H9 (cell line): ENCODE data around the gene PHKA2. TPM values are rescaled to one million over a fixed set of nuclear protein-coding genes. Genes with fewer than 3 reads are reported as not detected.

Source experiments
- DNase-seq: peaks from one replicate; pipeline ENCODE4 v3.0.0-alpha.2; 2017
- H2AFZ ChIP-seq: one replicate; pipeline ENCODE4 v1.6.1; 2013; ENCODE audit warnings: mild to moderate bottlenecking, low read length, control low read depth, moderate library complexity
- H2AK5ac ChIP-seq: 2 replicates; pipeline ENCODE4 v1.6.1; 2013; ENCODE audit warnings: low read length, control low read depth, mixed read lengths; ENCODE audit not compliant: insufficient read length
- H2BK120ac ChIP-seq: one replicate; pipeline ENCODE4 v1.6.1; 2013; ENCODE audit warnings: low read depth, mild to moderate bottlenecking, low read length, control low read depth, inconsistent platforms; ENCODE audit not compliant: poor library complexity, severe bottlenecking
- H2BK12ac ChIP-seq: 2 replicates; pipeline ENCODE4 v1.6.1; 2013; ENCODE audit warnings: low read length, control low read depth, mixed read lengths, low read depth; ENCODE audit not compliant: insufficient read length
- H2BK15ac ChIP-seq: 2 replicates; pipeline ENCODE4 v1.6.1; 2013; ENCODE audit warnings: low read depth, low read length, control low read depth
- H2BK20ac ChIP-seq: one replicate; pipeline ENCODE4 v1.6.1; 2013; ENCODE audit warnings: low read depth, mild to moderate bottlenecking, low read length, control low read depth, inconsistent platforms; ENCODE audit not compliant: poor library complexity, severe bottlenecking
- H2BK5ac ChIP-seq: 2 replicates; pipeline ENCODE4 v1.6.1; 2013; ENCODE audit warnings: low read length, control low read depth, mixed read lengths; ENCODE audit not compliant: insufficient read length
- H3K14ac ChIP-seq: 2 replicates; pipeline ENCODE4 v1.6.1; 2013; ENCODE audit warnings: low read length, control low read depth; ENCODE audit not compliant: insufficient read depth
- H3K18ac ChIP-seq: 2 replicates; pipeline ENCODE4 v1.6.1; 2013; ENCODE audit warnings: low read depth, mild to moderate bottlenecking, mixed read lengths, low read length, control low read depth; ENCODE audit not compliant: insufficient read length
- H3K23ac ChIP-seq: 2 replicates; pipeline ENCODE4 v1.6.1; 2013; ENCODE audit warnings: low read length, control low read depth, mixed read lengths, low read depth; ENCODE audit not compliant: insufficient read length
- H3K23me2 ChIP-seq: 2 replicates; pipeline ENCODE4 v1.6.1; 2013; ENCODE audit warnings: low read depth, mild to moderate bottlenecking, mixed read lengths, low read length, control low read depth; ENCODE audit not compliant: insufficient read length, poor library complexity, severe bottlenecking
- H3K27ac ChIP-seq: 2 replicates; pipeline ENCODE4 v1.5.1; 2013; ENCODE audit warnings: low read length, control low read depth, mixed read lengths, low read depth; ENCODE audit not compliant: insufficient read length
- H3K27me3 ChIP-seq: 2 replicates; pipeline ENCODE4 v1.6.1; 2013; ENCODE audit warnings: low read length, control low read depth, inconsistent platforms; ENCODE audit not compliant: insufficient read depth
- H3K4ac ChIP-seq: 2 replicates; pipeline ENCODE4 v1.6.1; 2013; ENCODE audit warnings: low read depth, mild to moderate bottlenecking, control low read depth, inconsistent platforms, low read length, moderate library complexity
- H3K4me1 ChIP-seq: 2 replicates; pipeline ENCODE4 v1.6.1; 2013; ENCODE audit warnings: low read length, control low read depth, inconsistent platforms; ENCODE audit not compliant: insufficient read depth
- H3K4me2 ChIP-seq: 2 replicates; pipeline ENCODE4 v1.6.1; 2013; ENCODE audit warnings: low read length, control low read depth, mixed read lengths; ENCODE audit not compliant: insufficient read length, insufficient read depth
- H3K56ac ChIP-seq: 2 replicates; pipeline ENCODE4 v1.6.1; 2013; ENCODE audit warnings: low read depth, mild to moderate bottlenecking, mixed read lengths, low read length, control low read depth; ENCODE audit not compliant: insufficient read length
- H3K79me1 ChIP-seq: 2 replicates; pipeline ENCODE4 v1.6.1; 2013; ENCODE audit warnings: low read depth, mild to moderate bottlenecking, moderate library complexity, low read length, control low read depth, inconsistent platforms; ENCODE audit not compliant: insufficient read depth, poor library complexity, severe bottlenecking
- H3K79me2 ChIP-seq: 2 replicates; pipeline ENCODE4 v1.6.1; 2013; ENCODE audit warnings: low read length, control low read depth, inconsistent platforms; ENCODE audit not compliant: insufficient read depth
- H3K9ac ChIP-seq: 2 replicates; pipeline ENCODE4 v1.6.1; 2013; ENCODE audit warnings: low read length, control low read depth, mixed read lengths; ENCODE audit not compliant: insufficient read length; ENCODE audit errors: extremely low read depth
- H3K9me3 ChIP-seq: one replicate; pipeline ENCODE4 v1.6.1; 2013; ENCODE audit warnings: low read depth, low read length, inconsistent platforms; ENCODE audit not compliant: control insufficient read depth
- H3T11ph ChIP-seq: one replicate; pipeline ENCODE4 v1.6.1; 2013; ENCODE audit warnings: mild to moderate bottlenecking, low read length, control low read depth, inconsistent platforms
- H4K20me1 ChIP-seq: one replicate; pipeline ENCODE4 v1.6.1; 2013; ENCODE audit not compliant: control insufficient read depth, insufficient read length, insufficient read depth
- H4K5ac ChIP-seq: 2 replicates; pipeline ENCODE4 v1.6.1; 2013; ENCODE audit warnings: low read depth, mild to moderate bottlenecking, mixed read lengths, low read length, control low read depth; ENCODE audit not compliant: insufficient read length
- H4K8ac ChIP-seq: replicated peaks from 2 replicates; pipeline ENCODE4 v1.6.1; 2013; ENCODE audit warnings: low read length, control low read depth, mixed read lengths, low read depth; ENCODE audit not compliant: insufficient read length
- H4K91ac ChIP-seq: 2 replicates; pipeline ENCODE4 v1.6.1; 2013; ENCODE audit warnings: low read depth, mild to moderate bottlenecking, moderate library complexity, mixed read lengths, low read length, control low read depth; ENCODE audit not compliant: insufficient read length
- H3K27ac Mint-ChIP-seq, 3 experiments: 2 replicates in 2 of 3; 3 replicates in 1 of 3; pipeline ENCODE4 v1.8.0; 2020 to 2021; ENCODE audit warnings: mixed read lengths in 3 of 3, mild to moderate bottlenecking in 1 of 3, moderate library complexity in 1 of 3
- H3K27me3 Mint-ChIP-seq: 2 replicates; pipeline ENCODE4 v1.8.0; 2021; ENCODE audit warnings: low read depth, mild to moderate bottlenecking, moderate library complexity, mixed read lengths
- H3K36me3 Mint-ChIP-seq, 3 experiments: 2 replicates in 2 of 3; 3 replicates in 1 of 3; pipeline ENCODE4 v1.8.0; 2020 to 2021; ENCODE audit warnings: low read depth in 3 of 3, mixed read lengths in 3 of 3; ENCODE audit not compliant: insufficient read depth in 1 of 3
- H3K4me1 Mint-ChIP-seq, 2 experiments: 2 replicates each; pipeline ENCODE4 v1.8.0; 2020; ENCODE audit warnings: mixed read lengths in 2 of 2
- H3K4me3 Mint-ChIP-seq, 2 experiments: 2 replicates in 1 of 2; 3 replicates in 1 of 2; pipeline ENCODE4 v1.8.0; 2020 to 2021; ENCODE audit warnings: mild to moderate bottlenecking in 2 of 2, mixed read lengths in 2 of 2, moderate library complexity in 1 of 2
- H3K9me3 Mint-ChIP-seq, 2 experiments: 2 replicates in 1 of 2; 3 replicates in 1 of 2; pipeline ENCODE4 v1.8.0; 2020; ENCODE audit warnings: mild to moderate bottlenecking in 2 of 2, mixed read lengths in 2 of 2, moderate library complexity in 1 of 2
- WGBS: extraction: QIAGEN DNeasy Blood & Tissue Kit; methylation state at CpG from one replicate; pipeline ENCODE4 v1.1.7; 2013; ENCODE audit warnings: missing lambda C conversion rate, low lambda C conversion rate, mixed read lengths; ENCODE audit not compliant: insufficient read length; ENCODE audit errors: extremely low coverage; 5-methylcytosine and 5-hydroxymethylcytosine counted together
- total RNA-seq: library from RNA; stranded (reverse); gene quantifications from 2 replicates; pipeline ENCODE4 v1.2.1, GENCODE V29; 2021
- TF ChIP-seq, protein P1 (sequence below): fragments of 200-600 bp; sonication (generic); conservative IDR thresholded peaks from 3 replicates; pipeline ENCODE4 v1.8.0; 2021; ENCODE audit warnings: antibody characterized with exemption, mild to moderate bottlenecking

The PHKA2 gene
- total RNA-seq, 1 experiment from 2014 or later: 24.2 TPM

DNA sequence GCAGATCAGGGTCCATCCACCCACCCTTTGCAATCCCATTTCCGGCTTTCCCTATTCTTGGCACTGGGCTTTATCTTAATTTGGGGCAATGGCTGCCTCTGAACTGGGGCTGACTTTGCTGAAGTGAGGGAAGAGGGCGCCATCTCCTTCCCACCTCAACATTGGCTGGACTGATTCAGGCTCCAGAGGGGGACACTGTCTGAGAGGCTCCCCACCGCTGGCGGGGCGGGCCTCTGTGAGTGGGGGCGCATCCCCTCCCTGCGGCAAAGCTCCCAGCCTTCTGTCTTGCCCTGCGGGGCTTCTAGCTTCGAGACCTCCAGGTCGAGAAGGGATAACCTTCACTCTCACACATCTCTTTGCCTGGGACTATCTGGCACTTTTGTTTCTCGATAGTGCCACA lies 85.8 kb downstream of the PHKA2 start:
- no peaks in the 10 kb centered on the region for H4K20me1 ChIP-seq
- no peak overlapping the region for H2AK5ac ChIP-seq
- Mint-ChIP-seq H3K27ac (no peak overlapping the region), H3K9me3 (peaks cover 66 to 76% of the 10 kb centered on the region in 2 experiments), H3K4me1 (peaks cover 4 to 5% of the 10 kb centered on the region in 2 experiments), H3K4me3 (no peak overlapping the region), H3K27me3 (no peaks in the 10 kb centered on the region; the same call in 1 of the 2 replicates), H3K36me3 (peaks cover 4 to 37% (median 27%) of the 10 kb centered on the region in 3 experiments; a peak in 5 of 7 replicates)
- WGBS: no CpG with 5 or more reads among the region's 11 CpGs
- no peaks in the 10 kb centered on the region for H3K79me2 ChIP-seq
- no peak overlapping the region for H3K23ac ChIP-seq
- H2BK5ac ChIP-seq: no peak overlapping the region
- H3K4me2 ChIP-seq: no peak overlapping the region
- H3K9ac ChIP-seq: no peak overlapping the region
- no peak overlapping the region for H3K27ac ChIP-seq
- TF ChIP-seq, protein P1, sequence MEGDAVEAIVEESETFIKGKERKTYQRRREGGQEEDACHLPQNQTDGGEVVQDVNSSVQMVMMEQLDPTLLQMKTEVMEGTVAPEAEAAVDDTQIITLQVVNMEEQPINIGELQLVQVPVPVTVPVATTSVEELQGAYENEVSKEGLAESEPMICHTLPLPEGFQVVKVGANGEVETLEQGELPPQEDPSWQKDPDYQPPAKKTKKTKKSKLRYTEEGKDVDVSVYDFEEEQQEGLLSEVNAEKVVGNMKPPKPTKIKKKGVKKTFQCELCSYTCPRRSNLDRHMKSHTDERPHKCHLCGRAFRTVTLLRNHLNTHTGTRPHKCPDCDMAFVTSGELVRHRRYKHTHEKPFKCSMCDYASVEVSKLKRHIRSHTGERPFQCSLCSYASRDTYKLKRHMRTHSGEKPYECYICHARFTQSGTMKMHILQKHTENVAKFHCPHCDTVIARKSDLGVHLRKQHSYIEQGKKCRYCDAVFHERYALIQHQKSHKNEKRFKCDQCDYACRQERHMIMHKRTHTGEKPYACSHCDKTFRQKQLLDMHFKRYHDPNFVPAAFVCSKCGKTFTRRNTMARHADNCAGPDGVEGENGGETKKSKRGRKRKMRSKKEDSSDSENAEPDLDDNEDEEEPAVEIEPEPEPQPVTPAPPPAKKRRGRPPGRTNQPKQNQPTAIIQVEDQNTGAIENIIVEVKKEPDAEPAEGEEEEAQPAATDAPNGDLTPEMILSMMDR: no peak
- no peak overlapping the region for H2BK12ac ChIP-seq
- no peak overlapping the region for H3K18ac ChIP-seq
- H3K56ac ChIP-seq: no peak overlapping the region
- H3K4me1 ChIP-seq: no peaks in the 10 kb centered on the region
- H2BK20ac ChIP-seq: no peak overlapping the region
- H3T11ph ChIP-seq: no peak overlapping the region
- H2BK15ac ChIP-seq: no peak overlapping the region
- no peak overlapping the region for H4K5ac ChIP-seq
- H2BK120ac ChIP-seq: no peak overlapping the region
- H3K23me2 ChIP-seq: no peaks in the 10 kb centered on the region
- H3K14ac ChIP-seq: no peak overlapping the region
- no peak overlapping the region for H4K8ac ChIP-seq
- peaks cover 42% of the 10 kb centered on the region for H3K9me3 ChIP-seq
- DNase-seq: no peak
- no peaks in the 10 kb centered on the region for H3K27me3 ChIP-seq
- H2AFZ ChIP-seq: no peak overlapping the region
- no peaks in the 10 kb centered on the region for H3K79me1 ChIP-seq
- H3K4ac ChIP-seq: no peak overlapping the region
- H4K91ac ChIP-seq: no peak overlapping the region
